MCF 10A (cell line): ENCODE data around the gene CDCA8. TPM values are rescaled to one million over a fixed set of nuclear protein-coding genes. Genes with fewer than 3 reads are reported as not detected.

ENCODE experiments used
- BruUV-seq: library from RNA; stranded (reverse); fragments of 400-500 nt; replicated peaks from 2 replicates; lab custom pipeline; 2021; lab: Mats Ljungman, UMichigan
- CTCF ChIA-PET: fragments of 300-600 bp; sonication (Branson Sonifier 250); formaldehyde crosslinking; extraction: SDS; loops from one replicate; lab custom pipeline; 2021; ENCODE audit warnings: antibody characterized with exemption, inconsistent platforms; lab: Yijun Ruan, JAX
- POLR2A ChIA-PET: fragments of 300-600, 350-650 bp; sonication (Branson Sonifier 250); formaldehyde crosslinking; extraction: SDS; loops from one replicate; lab custom pipeline; 2020; ENCODE audit warnings: antibody characterized with exemption, inconsistent platforms; lab: Yijun Ruan, JAX
- DNase-seq: peaks from one replicate; pipeline ENCODE4 v3.0.0-alpha.2; 2018; ENCODE audit not compliant: unreplicated experiment
- H3K27ac Mint-ChIP-seq: one replicate; pipeline ENCODE4 v1.8.0; 2022; ENCODE audit warnings: mild to moderate bottlenecking, low read depth, mixed read lengths; ENCODE audit not compliant: unreplicated experiment
- H3K27me3 Mint-ChIP-seq: one replicate; pipeline ENCODE4 v1.8.0; 2022; ENCODE audit warnings: mixed read lengths; ENCODE audit not compliant: insufficient read depth, unreplicated experiment
- H3K36me3 Mint-ChIP-seq: one replicate; pipeline ENCODE4 v1.8.0; 2022; ENCODE audit warnings: mild to moderate bottlenecking, moderate library complexity, mixed read lengths; ENCODE audit not compliant: insufficient read depth, unreplicated experiment
- H3K4me1 Mint-ChIP-seq: one replicate; pipeline ENCODE4 v1.8.0; 2022; ENCODE audit warnings: mixed read lengths; ENCODE audit not compliant: insufficient read depth, unreplicated experiment
- H3K4me3 Mint-ChIP-seq: one replicate; pipeline ENCODE4 v1.8.0; 2022; ENCODE audit warnings: mild to moderate bottlenecking, moderate library complexity, mixed read lengths; ENCODE audit not compliant: unreplicated experiment
- H3K9me3 Mint-ChIP-seq: one replicate; pipeline ENCODE4 v1.8.0; 2022; ENCODE audit warnings: mixed read lengths; ENCODE audit not compliant: unreplicated experiment
- CTCF ChIP-seq: fragments of 200-600 bp; IDR thresholded peaks from one replicate; pipeline ENCODE4 v1.8.0; 2022; ENCODE audit warnings: antibody characterized with exemption, mild to moderate bottlenecking; ENCODE audit not compliant: unreplicated experiment
- intact Hi-C: fragments of 100-400 bp; cut with micrococcal nuclease; formaldehyde crosslinking; loops from 2 replicates; pipeline ENCODE4 v1.14.1; 2022
- total RNA-seq: library from RNA; stranded (reverse); gene quantifications from 2 replicates; pipeline ENCODE4 v1.2.3, GENCODE V29; 2022

CDCA8 gene
- total RNA-seq, 1 experiment from 2014 or later: 21.8 TPM

DNA sequence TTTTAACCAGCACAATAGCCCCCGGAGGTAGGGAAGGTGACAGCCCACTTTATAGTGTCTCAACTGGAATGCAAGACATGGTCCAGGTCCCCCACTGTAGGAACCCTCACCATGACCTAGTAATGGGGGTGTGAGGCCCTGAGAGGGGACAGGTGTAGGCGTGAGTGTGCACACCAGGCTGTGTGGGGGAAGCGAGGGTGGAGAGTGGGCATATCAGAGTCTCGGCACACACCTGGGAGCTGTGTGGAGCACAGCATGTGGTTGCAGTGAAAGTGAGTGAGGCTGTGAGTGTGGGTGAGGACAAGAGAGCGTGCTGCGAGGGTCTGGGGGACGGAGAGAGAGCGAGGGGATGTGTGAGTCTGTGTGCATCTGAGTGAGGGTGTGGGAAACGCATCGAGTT is 40.5 kb upstream of the CDCA8 start:
- no peak for DNase-seq
- BruUV-seq: no TSS peak
- Mint-ChIP-seq H3K36me3 (no peaks in the 10 kb centered on the region), H3K4me3 (no peak overlapping the region), H3K4me1 (no peaks in the 10 kb centered on the region), H3K9me3 (no peaks in the 10 kb centered on the region), H3K27ac (no peak overlapping the region), H3K27me3 (no peaks in the 10 kb centered on the region)
- CTCF ChIA-PET: interaction anchor here (0.6 to 1.0 kb wide), 4 partner anchors 48 to 1610 kb away, joined by 3 to 5 read pairs (median 3); no protein-coding TSS in a partner anchor
- intact Hi-C loops: no loop called here
- POLR2A ChIA-PET: no interaction called here
- TF ChIP-seq CTCF: no peak

GRCh38 chr1:37652976-37653375 is 39.3 kb upstream of the CDCA8 start:
- POLR2A ChIA-PET: no interaction called here
- Mint-ChIP-seq H3K9me3 (no peaks in the 10 kb centered on the region), H3K4me1 (no peaks in the 10 kb centered on the region), H3K27me3 (no peaks in the 10 kb centered on the region), H3K4me3 (no peak overlapping the region), H3K27ac (no peak overlapping the region), H3K36me3 (no peaks in the 10 kb centered on the region)
- no peak for DNase-seq
- BruUV-seq: no TSS peak
- intact Hi-C loops: no loop called here
- TF ChIP-seq CTCF: no peak
- CTCF ChIA-PET: interaction anchor here (0.7 kb wide), 1 partner anchor 10 kb away, joined by 3 read pairs; no protein-coding TSS in a partner anchor

- H3K4me3 Mint-ChIP-seq: no peak overlapping the region
- TF ChIP-seq CTCF: no peak
- BruUV-seq: no TSS peak
- H3K9me3 Mint-ChIP-seq: no peaks in the 10 kb centered on the region
- H3K4me1 Mint-ChIP-seq: no peaks in the 10 kb centered on the region
- H3K36me3 Mint-ChIP-seq: no peaks in the 10 kb centered on the region
- CTCF ChIA-PET: interaction anchor here (1.1 to 2.0 kb wide), 2 partner anchors 50 to 167 kb away, joined by 3 to 16 read pairs; no protein-coding TSS in a partner anchor
- no peak overlapping the region for H3K27ac Mint-ChIP-seq
- intact Hi-C loops: no loop called here
- DNase-seq: no peak
- POLR2A ChIA-PET: no interaction called here
- H3K27me3 Mint-ChIP-seq: no peaks in the 10 kb centered on the region
These were observed 38.4 kb upstream of the CDCA8 start for GRCh38 chr1:37653906-37654305.

- H3K27ac Mint-ChIP-seq: no peak overlapping the region
- H3K9me3 Mint-ChIP-seq: no peaks in the 10 kb centered on the region
- ChIA-PET CTCF (interaction anchor here (1.0 to 2.0 kb wide), 2 partner anchors 52 to 358 kb away, joined by 5 to 16 read pairs; no protein-coding TSS in a partner anchor), POLR2A (no interaction called here)
- intact Hi-C loops: no loop called here
- no peaks in the 10 kb centered on the region for H3K27me3 Mint-ChIP-seq
- no peak for TF ChIP-seq CTCF
- no peaks in the 10 kb centered on the region for H3K4me1 Mint-ChIP-seq
- BruUV-seq: no TSS peak
- no peak overlapping the region for H3K4me3 Mint-ChIP-seq
- DNase-seq: no peak
- no peaks in the 10 kb centered on the region for H3K36me3 Mint-ChIP-seq
These were observed 37.0 kb upstream of the CDCA8 start for GRCh38 chr1:37655274-37655673.
